WERI-Rb-1 (cell line): ENCODE results near the gene ESF1.

ENCODE experiments used
- DNase-seq: peaks from one replicate; pipeline ENCODE4 v3.0.0-alpha.2; 2020
- H3K27ac ChIP-seq: fragments of 250-450 bp; sonication (Bioruptor Pico); 2 replicates; pipeline ENCODE4 v1.5.1; 2020; ENCODE audit warnings: mild to moderate bottlenecking, moderate library complexity
- H3K27me3 ChIP-seq: fragments of 250-450 bp; sonication (Bioruptor Pico); 2 replicates; pipeline ENCODE4 v1.5.1; 2021; ENCODE audit warnings: mild to moderate bottlenecking, low read depth, moderate library complexity; ENCODE audit not compliant: insufficient read depth, severe bottlenecking
- H3K36me3 ChIP-seq: fragments of 250-450 bp; sonication (Bioruptor Pico); 2 replicates; pipeline ENCODE4 v1.5.1; 2020; ENCODE audit warnings: mild to moderate bottlenecking, moderate library complexity
- H3K4me3 ChIP-seq: 2 replicates; pipeline ENCODE4 v1.5.1; 2011; ENCODE audit warnings: low read depth, mild to moderate bottlenecking, control low read depth, low read length
- H3K9me3 ChIP-seq: fragments of 250-450 bp; sonication (Bioruptor Pico); 2 replicates; pipeline ENCODE4 v1.5.1; 2021; ENCODE audit warnings: mild to moderate bottlenecking, moderate library complexity; ENCODE audit not compliant: severe bottlenecking
- CTCF ChIP-seq: IDR thresholded peaks from 2 replicates; pipeline ENCODE4 v1.5.1; 2011; ENCODE audit warnings: low read depth, mild to moderate bottlenecking, control low read depth, inconsistent platforms, low read length

Gene ESF1

GRCh38 chr20:13687815-13688214 lies 96.9 kb downstream of the ESF1 start:
- no peaks in the 10 kb centered on the region for H3K36me3 ChIP-seq
- DNase-seq = no peak
- no peaks in the 10 kb centered on the region for H3K9me3 ChIP-seq
- no peak for TF ChIP-seq CTCF
- H3K27ac ChIP-seq = no peak overlapping the region
- no peak overlapping the region for H3K4me3 ChIP-seq
- no peaks in the 10 kb centered on the region for H3K27me3 ChIP-seq

GRCh38 chr20:13685623-13686022 lies 99.1 kb downstream of the ESF1 start:
- H3K36me3 ChIP-seq = no peaks in the 10 kb centered on the region
- no peak overlapping the region for H3K27ac ChIP-seq
- no peaks in the 10 kb centered on the region for H3K27me3 ChIP-seq
- no peak overlapping the region for H3K4me3 ChIP-seq
- no peak for TF ChIP-seq CTCF
- DNase-seq = no peak
- H3K9me3 ChIP-seq = no peaks in the 10 kb centered on the region

- no peak overlapping the region for H3K4me3 ChIP-seq
- H3K27ac ChIP-seq = no peak overlapping the region
- no peaks in the 10 kb centered on the region for H3K9me3 ChIP-seq
- no peak for DNase-seq
- no peaks in the 10 kb centered on the region for H3K27me3 ChIP-seq
- H3K36me3 ChIP-seq = no peaks in the 10 kb centered on the region
- no peak for TF ChIP-seq CTCF
Measured at GRCh38 chr20:13684566-13685222, 100.0 kb downstream of the ESF1 start.

- H3K27ac ChIP-seq = no peak overlapping the region
- no peak overlapping the region for H3K4me3 ChIP-seq
- H3K36me3 ChIP-seq = no peaks in the 10 kb centered on the region
- DNase-seq = no peak
- no peaks in the 10 kb centered on the region for H3K9me3 ChIP-seq
- no peak for TF ChIP-seq CTCF
- H3K27me3 ChIP-seq = no peaks in the 10 kb centered on the region
Measured at GRCh38 chr20:13683833-13684232, 100.9 kb downstream of the ESF1 start.

GRCh38 chr20:13681248-13682125 lies 103.2 kb downstream of the ESF1 start:
- DNase-seq = no peak

More at GRCh38 chr20:13681248-13682125, 103.2 kb downstream of the ESF1 start:
- no peaks in the 10 kb centered on the region for H3K36me3 ChIP-seq
- no peak for TF ChIP-seq CTCF
- H3K27me3 ChIP-seq = no peaks in the 10 kb centered on the region
- H3K9me3 ChIP-seq = no peaks in the 10 kb centered on the region
- no peak overlapping the region for H3K4me3 ChIP-seq
- H3K27ac ChIP-seq = no peak overlapping the region
